Measurements from ENCODE around the gene SF3B4. TPM values are rescaled to one million over a fixed set of nuclear protein-coding genes. Genes with fewer than 3 reads are reported as not detected.
A peak's percentile ranks its signal among the peaks of the same experiment; 100 is the strongest.
"Not testable (repeated sequence)": the region's sequence is repeated elsewhere in the genome, so short reads cannot be mapped to it uniquely, and the experiment has no call there.

Gene SF3B4
- total RNA-seq, 2 donors from 2014 or later = 5.7 to 12.3 TPM

DNA sequence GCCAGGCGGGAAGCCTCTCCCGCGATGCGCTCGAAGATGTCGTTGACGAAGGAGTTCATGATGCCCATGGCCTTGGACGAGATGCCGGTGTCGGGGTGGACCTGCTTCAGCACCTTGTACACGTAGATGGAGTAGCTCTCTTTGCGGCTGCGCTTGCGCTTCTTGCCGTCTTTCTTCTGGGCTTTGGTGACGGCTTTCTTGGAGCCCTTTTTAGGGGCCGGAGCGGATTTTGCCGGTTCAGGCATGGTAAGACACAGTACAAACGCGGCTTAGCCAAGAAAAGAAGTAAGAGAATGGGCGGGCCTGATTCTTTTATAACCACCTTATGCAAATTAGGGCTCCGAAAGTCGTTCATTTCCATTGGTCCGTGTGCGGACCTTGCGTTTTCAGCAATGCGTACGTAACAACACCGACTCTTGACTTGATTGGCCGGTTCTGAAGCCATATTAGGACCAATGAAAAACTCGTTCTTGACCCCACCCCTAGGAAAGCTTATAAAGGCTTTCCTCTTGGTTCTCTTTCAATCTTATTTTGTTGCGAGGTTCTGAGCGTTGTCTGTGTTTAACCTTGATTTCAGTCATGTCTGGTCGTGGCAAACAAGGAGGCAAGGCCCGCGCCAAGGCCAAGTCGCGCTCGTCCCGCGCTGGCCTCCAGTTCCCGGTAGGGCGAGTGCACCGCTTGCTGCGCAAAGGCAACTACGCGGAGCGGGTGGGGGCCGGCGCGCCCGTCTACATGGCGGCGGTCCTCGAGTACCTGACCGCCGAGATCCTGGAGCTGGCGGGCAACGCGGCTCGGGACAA is 41.0 kb downstream of the SF3B4 start:
- Histone ChIP-seq H3K4me3 (peak overlapping the region; percentile 66 to 78), H3K9me3 (no peaks in the 10 kb centered on the region), H3K27me3 (no peaks in the 10 kb centered on the region), H3K27ac (peak overlapping the region; percentile 95 to 99), H3K36me3 (no peaks in the 10 kb centered on the region), H3K4me1 (peaks cover 0 to 19% of the 10 kb centered on the region in 2 donors)
- DNase-seq (ENCODE audit: low spot score) = peak; percentile 97
- TF ChIP-seq CTCF (IDR thresholded peaks at IDR 0.05) = no peak

GRCh38 chr1:149886121-149886395 is 41.5 kb downstream of the SF3B4 start:
- DNase-seq (ENCODE audit: low spot score) = peak; percentile 60
- peak overlapping the region; percentile 95 to 99 for H3K27ac ChIP-seq
- peak overlapping the region; percentile 66 to 78 for H3K4me3 ChIP-seq
- not testable (repeated sequence) for H3K9me3 ChIP-seq, H3K36me3 ChIP-seq, H3K27me3 ChIP-seq
- peaks cover 0 to 19% of the 10 kb centered on the region in 2 donors for H3K4me1 ChIP-seq

- H3K27me3 ChIP-seq = no peaks in the 10 kb centered on the region
- peak overlapping the region; percentile 66 to 78 for H3K4me3 ChIP-seq
- DNase-seq (ENCODE audit: low spot score) = peak; percentile 96
- no peaks in the 10 kb centered on the region for H3K36me3 ChIP-seq
- peak overlapping the region; percentile 95 to 99 for H3K27ac ChIP-seq
- H3K4me1 ChIP-seq = peaks cover 0 to 19% of the 10 kb centered on the region in 2 donors
- H3K9me3 ChIP-seq = no peaks in the 10 kb centered on the region
- no peak for TF ChIP-seq CTCF (IDR thresholded peaks at IDR 0.05)
These were observed 42.1 kb downstream of the SF3B4 start for GRCh38 chr1:149885339-149886120.

- Histone ChIP-seq H3K4me3 (peak overlapping the region; percentile 66 to 78), H3K36me3 (no peaks in the 10 kb centered on the region), H3K27ac (peak overlapping the region; percentile 95 to 99), H3K4me1 (peaks cover 0 to 19% of the 10 kb centered on the region in 2 donors), H3K27me3 (no peaks in the 10 kb centered on the region), H3K9me3 (no peaks in the 10 kb centered on the region)
- peak; percentile 58 for DNase-seq (ENCODE audit: low spot score)
- no peak for TF ChIP-seq CTCF (IDR thresholded peaks at IDR 0.05)
These were observed 42.9 kb downstream of the SF3B4 start for GRCh38 chr1:149884433-149885338.

- Histone ChIP-seq H3K9me3 (no peaks in the 10 kb centered on the region), H3K27ac (peak overlapping the region in 1 of 2 donors; percentile 99), H3K4me3 (no peak overlapping the region), H3K27me3 (no peaks in the 10 kb centered on the region), H3K4me1 (peaks cover 0 to 19% of the 10 kb centered on the region in 2 donors), H3K36me3 (no peaks in the 10 kb centered on the region)
- peak; percentile 50 for DNase-seq (ENCODE audit: low spot score)
- TF ChIP-seq CTCF (IDR thresholded peaks at IDR 0.05) = no peak
These were observed 43.9 kb downstream of the SF3B4 start for GRCh38 chr1:149883598-149884247.
